HFFc6 (cell line): ENCODE measurements around the gene BRI3. TPM values are rescaled to one million over a fixed set of nuclear protein-coding genes. Genes with fewer than 3 reads are reported as not detected.

Source experiments
- DNase-seq: peaks from one replicate; pipeline ENCODE4 v3.0.0-alpha.2; 2018
- H3K27ac Mint-ChIP-seq: 2 replicates; pipeline ENCODE4 v1.8.0; 2020; ENCODE audit warnings: mild to moderate bottlenecking, mixed read lengths
- H3K27me3 Mint-ChIP-seq: 2 replicates; pipeline ENCODE4 v1.8.0; 2021; ENCODE audit warnings: mild to moderate bottlenecking, moderate library complexity, mixed read lengths; ENCODE audit not compliant: insufficient read depth
- H3K36me3 Mint-ChIP-seq: 2 replicates; pipeline ENCODE4 v1.8.0; 2021; ENCODE audit warnings: low read depth, mixed read lengths
- H3K4me1 Mint-ChIP-seq: 2 replicates; pipeline ENCODE4 v1.8.0; 2020; ENCODE audit warnings: low read depth, mixed read lengths
- H3K4me3 Mint-ChIP-seq: 2 replicates; pipeline ENCODE4 v1.8.0; 2020; ENCODE audit warnings: mild to moderate bottlenecking, moderate library complexity, mixed read lengths
- H3K9me3 Mint-ChIP-seq: 2 replicates; pipeline ENCODE4 v1.8.0; 2020; ENCODE audit warnings: mild to moderate bottlenecking, mixed read lengths
- CTCF ChIP-seq: fragments of 200-600 bp; sonication (generic); IDR thresholded peaks from 2 replicates; pipeline ENCODE4 v1.5.0; 2021; ENCODE audit warnings: antibody characterized with exemption, mild to moderate bottlenecking
- total RNA-seq, 6 experiments: library from RNA; stranded (reverse); fragmentation: NEBNext Ultra II Directional; extraction: Animal tissue kit (Norgen Biotek cat#: 25700); gene quantifications; 2 replicates in 1 of 6; 3 replicates in 5 of 6; pipeline ENCODE4 v1.2.3, GENCODE V29; 2021

The BRI3 gene
- total RNA-seq, 6 experiments from 2014 or later, result 288 to 304 (median 295) TPM

GRCh38 chr7:98297626-98298286 is 16.3 kb downstream of the BRI3 start:
- Mint-ChIP-seq H3K27ac (no peak overlapping the region), H3K9me3 (no peaks in the 10 kb centered on the region), H3K4me1 (peaks cover 15% of the 10 kb centered on the region), H3K4me3 (no peak overlapping the region), H3K36me3 (0 out of 2 replicates have a peak, but pooled peaks cover 3% of the 10 kb centered on the region), H3K27me3 (peaks cover 13% of the 10 kb centered on the region)
- no peak for TF ChIP-seq CTCF
- DNase-seq, result no peak

- no peak overlapping the region for H3K4me3 Mint-ChIP-seq
These were observed 19.3 kb downstream of the BRI3 start for GRCh38 chr7:98300595-98301372.

GRCh38 chr7:98301693-98302470 is 20.4 kb downstream of the BRI3 start:
- no peak overlapping the region for H3K27ac Mint-ChIP-seq
- no peaks in the 10 kb centered on the region for H3K9me3 Mint-ChIP-seq
- H3K4me1 Mint-ChIP-seq, result no peaks in the 10 kb centered on the region
- DNase-seq, result no peak
- H3K4me3 Mint-ChIP-seq, result no peak overlapping the region
- TF ChIP-seq CTCF, result no peak
- peaks cover under 1% of the 10 kb centered on the region for H3K27me3 Mint-ChIP-seq
- peaks cover 13% of the 10 kb centered on the region; the same call in 1 of the 2 replicates for H3K36me3 Mint-ChIP-seq

More at GRCh38 chr7:98300595-98301372, 19.3 kb downstream of the BRI3 start:
- no peak overlapping the region for H3K27ac Mint-ChIP-seq
- H3K36me3 Mint-ChIP-seq, result peaks cover 6% of the 10 kb centered on the region; the same call in 1 of the 2 replicates
- H3K27me3 Mint-ChIP-seq, result peaks cover 7% of the 10 kb centered on the region
- peaks cover under 1% of the 10 kb centered on the region; the same call in 1 of the 2 replicates for H3K4me1 Mint-ChIP-seq
- TF ChIP-seq CTCF, result no peak
- DNase-seq, result no peak
- H3K9me3 Mint-ChIP-seq, result no peaks in the 10 kb centered on the region

GRCh38 chr7:98303176-98303865 is 21.8 kb downstream of the BRI3 start:
- Mint-ChIP-seq H3K27me3 (no peaks in the 10 kb centered on the region; the same call in 1 of the 2 replicates), H3K27ac (no peak overlapping the region), H3K4me1 (no peaks in the 10 kb centered on the region), H3K9me3 (no peaks in the 10 kb centered on the region), H3K36me3 (peaks cover 22% of the 10 kb centered on the region), H3K4me3 (no peak overlapping the region)
- no peak for DNase-seq
- no peak for TF ChIP-seq CTCF

GRCh38 chr7:98303906-98304305 is 22.4 kb downstream of the BRI3 start:
- TF ChIP-seq CTCF, result no peak
- no peaks in the 10 kb centered on the region; the same call in 1 of the 2 replicates for H3K27me3 Mint-ChIP-seq
- no peak overlapping the region for H3K4me3 Mint-ChIP-seq
- H3K4me1 Mint-ChIP-seq, result no peaks in the 10 kb centered on the region
- H3K9me3 Mint-ChIP-seq, result no peaks in the 10 kb centered on the region
- H3K27ac Mint-ChIP-seq, result no peak overlapping the region
- DNase-seq, result no peak
- H3K36me3 Mint-ChIP-seq, result peaks cover 28% of the 10 kb centered on the region
